ENCODE results near the gene SLC35A3.
"Not testable (repeated sequence)": the region's sequence is repeated elsewhere in the genome, so short reads cannot be mapped to it uniquely, and the experiment has no call there.

Gene SLC35A3

DNA sequence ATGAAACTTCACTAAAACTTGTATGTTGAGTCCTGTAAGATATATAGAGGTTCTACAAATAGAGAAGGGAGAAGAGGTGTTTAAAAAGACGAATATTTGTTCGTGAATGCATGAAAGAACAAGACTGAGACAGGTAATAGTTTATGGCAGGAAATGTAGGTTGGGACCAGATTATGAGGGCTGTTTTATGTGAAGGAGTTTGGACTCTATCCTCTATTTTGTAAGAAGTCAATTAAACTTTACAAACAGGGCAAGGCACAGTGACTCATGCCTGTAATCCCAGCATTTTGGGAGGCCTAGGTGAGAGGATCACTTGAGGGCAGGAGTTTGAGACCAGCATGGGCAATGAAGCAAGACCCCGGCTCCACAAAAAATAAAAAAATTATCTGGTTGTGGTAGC, 5.7 kb downstream of the SLC35A3 start:
- DNase-seq = no peak

DNA sequence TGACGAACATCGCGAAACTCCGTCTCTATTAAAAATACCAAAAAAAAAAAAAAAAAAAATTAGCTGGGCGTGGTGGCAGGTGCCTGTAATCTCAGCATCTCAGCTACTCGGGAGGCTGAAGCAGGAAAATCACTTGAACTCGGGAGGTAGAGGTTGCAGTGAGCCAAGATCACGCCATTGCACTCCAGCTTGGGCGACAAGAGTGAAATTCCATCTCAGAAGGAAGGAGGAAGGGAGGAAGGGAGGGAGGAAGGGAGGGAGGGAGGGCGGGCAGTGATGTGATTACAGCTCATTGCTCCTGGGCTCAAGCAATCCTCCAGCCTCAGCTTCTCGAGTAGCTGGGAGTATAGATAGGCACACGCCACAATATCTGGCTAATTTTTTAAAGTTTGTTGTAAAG, 7.5 kb downstream of the SLC35A3 start:
- DNase-seq = not testable (repeated sequence)

DNA sequence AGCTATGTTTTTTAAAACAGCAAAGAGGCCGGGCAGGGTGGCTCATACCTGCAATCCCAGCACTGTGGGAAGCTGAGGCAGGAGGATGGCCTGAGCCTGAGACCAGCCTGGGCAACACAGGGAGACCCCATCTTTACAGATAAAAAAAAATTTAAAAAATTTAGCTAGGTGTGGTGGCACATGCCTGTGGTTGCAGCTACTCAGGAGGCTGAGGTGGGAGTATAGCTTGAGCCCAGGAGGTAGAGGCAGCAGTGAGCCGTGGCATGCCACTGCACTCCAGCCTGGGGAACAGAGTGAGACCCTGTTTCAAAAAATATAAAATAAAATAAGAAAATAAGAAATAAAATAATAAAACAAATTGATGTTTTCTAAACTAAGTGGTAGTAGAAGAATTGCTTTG, 8.4 kb downstream of the SLC35A3 start:
- DNase-seq = no peak

DNA sequence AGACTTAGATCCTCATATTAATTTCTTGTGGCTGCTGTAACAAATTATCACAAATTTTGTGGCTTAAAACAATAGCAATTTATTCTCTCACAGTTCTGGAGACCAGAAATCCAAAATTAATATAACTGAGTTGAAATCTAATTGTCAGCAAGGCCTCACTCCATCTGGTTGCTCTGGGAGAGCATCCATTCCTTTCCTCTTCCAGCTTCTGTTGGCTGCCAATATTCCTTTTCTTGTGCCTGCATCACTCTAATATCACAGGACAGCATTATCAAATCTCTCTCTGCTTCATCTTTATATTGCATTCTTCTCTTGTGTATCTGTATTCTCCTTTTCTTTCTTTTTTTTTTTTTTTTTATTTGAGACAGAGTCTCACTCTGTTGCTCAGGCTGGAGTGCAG, 9.3 kb downstream of the SLC35A3 start:
- DNase-seq = no peak

DNA sequence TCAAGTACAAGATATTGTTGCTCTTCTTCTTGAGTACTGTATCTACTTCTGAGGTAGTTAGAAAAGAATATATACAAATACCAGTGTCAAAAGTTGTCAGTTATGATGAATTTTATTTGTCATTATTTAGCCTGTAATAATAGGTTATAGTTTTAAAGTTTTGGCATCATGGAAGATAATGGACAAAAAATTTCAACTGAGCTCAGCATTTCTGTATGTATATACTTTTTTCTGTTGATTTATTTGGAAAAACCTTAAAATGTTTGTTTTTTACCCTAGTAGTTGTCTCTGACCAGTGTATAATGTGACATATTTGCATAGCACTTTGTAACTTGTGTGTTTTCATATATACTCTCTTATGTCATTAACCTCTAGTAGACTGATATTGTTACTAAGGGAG, 11.1 kb downstream of the SLC35A3 start:
- no peak for DNase-seq

DNA sequence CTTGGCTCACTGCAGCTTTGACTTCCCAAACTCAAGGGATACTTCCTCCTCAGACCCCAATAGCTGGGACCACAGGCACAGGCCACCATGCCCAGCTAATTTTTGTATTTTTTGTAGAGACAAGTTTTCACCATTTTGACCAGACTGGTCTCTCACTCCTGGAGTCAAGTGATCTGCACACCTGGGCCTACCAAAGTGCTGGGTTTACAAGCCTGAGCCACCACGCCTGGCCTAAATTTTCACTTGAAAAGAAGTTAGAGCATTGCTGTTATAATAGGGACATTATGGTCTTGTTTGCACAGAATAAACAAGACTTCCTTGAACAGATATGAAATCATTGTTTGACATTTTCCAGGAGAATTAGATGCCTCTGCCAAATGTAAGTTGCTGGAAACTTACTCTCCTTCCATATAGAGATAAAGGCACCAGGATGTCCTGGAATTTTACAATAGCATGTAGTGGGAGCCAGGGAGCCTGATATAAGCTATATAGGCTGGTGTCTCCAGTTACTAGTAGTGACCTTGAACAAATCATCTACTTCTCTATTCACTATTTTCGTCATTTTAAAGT, 16.9 kb downstream of the SLC35A3 start:
- no peak for DNase-seq

DNA sequence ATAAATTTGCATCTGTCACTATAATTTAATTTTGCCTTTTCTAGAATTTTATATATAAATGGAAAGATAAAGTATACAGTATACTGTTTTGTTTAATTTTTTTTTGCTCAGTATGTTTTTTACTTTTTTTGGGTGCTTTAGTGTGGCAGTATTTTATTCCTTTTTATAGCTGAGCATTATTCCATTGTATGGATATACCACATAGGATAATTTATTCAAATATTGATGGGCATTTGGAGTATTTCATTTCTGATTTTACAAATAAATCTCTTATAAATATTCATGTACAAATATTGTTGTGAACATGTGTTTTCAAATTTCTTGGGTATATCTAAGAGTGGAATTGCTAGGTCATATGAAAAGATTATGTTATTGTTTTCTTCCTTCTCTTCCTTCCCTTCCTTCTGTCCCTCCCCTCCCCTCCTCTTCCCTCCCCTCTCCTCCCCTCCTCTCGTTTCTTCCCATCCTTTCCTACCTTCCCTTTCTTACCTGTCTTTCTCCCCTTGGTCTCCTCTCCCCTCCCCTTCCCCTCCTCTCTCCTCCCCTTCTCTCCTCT, 18.5 kb downstream of the SLC35A3 start:
- no peak for DNase-seq

DNA sequence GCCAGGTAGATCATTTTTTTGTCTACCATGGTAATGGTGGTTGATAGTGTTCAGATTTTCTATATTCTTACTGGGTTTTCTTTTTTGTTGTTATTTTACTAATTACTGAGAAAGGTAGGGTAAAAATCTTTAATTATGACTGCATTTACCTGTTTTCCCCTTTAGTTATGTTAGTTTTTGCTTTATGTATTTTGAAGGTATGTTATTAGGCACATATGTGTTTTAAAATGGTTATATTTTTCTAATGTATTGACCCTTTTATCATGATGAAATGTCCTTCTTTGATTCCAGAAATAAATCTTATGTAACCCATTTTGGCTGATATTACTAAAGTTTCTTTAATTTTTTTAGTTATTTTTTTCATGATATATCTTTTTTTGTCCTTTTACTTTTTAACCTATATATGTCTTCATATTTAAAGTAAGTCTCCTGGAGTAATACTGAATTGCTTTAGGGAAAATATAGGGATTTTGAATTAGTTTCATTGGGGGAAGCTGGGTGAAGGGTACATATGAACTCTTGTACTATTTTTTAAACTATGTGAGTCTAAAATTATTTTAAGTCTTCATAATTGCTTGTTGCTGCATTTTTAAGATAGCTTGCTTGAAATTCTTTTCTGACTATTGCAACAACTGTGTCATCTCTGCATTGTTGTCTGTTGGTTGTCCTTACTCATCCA, 22.4 kb downstream of the SLC35A3 start:
- no peak for DNase-seq

DNA sequence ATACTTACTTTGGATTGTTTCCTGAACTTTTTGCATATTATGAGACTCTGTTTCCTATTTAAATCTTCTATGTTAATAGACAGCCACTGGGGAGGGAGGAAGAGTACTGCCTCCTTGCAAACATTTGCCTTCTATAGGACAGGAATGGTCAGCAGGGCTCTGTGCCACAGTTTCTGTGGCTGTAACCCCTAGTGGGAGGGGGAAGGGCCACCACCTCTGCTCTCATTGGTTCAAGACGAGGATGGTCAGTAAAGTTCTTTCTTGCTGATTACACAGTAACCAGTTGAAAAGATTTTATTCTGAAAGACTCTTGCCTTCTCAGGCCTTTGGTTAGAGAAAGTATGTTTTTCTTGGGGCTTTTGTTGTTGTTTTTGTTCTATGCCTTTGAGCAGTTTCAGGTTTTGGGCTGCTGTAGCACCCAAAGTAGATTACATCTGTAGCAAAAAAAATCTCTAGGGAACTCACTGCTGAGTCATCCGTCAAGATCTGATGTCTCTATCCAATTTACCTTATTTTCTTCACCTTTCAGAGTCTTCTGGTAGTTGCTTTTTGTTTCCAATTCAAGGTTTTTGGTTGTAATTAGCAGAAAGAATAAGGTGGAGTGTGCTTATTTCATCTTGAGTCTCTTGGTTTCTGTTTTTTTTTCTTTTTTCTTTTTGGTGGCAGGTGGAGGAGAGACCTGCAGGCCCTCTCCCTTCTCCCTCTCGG, 23.1 kb downstream of the SLC35A3 start:
- DNase-seq = no peak

DNA sequence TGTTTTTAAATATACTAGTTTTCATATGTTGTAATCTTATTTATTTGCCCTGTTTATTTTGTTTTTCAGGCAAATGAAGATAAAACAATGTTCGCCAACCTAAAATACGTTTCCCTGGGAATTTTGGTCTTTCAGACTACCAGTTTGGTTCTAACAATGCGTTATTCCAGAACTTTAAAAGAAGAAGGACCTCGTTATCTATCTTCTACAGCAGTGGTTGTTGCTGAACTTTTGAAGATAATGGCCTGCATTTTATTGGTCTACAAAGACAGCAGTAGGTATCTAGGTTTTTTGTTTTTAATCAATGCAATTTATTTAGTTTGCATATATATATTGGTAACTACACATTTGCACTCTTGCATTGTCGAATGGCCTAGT, 23.7 kb downstream of the SLC35A3 start:
- no peak for DNase-seq

DNA sequence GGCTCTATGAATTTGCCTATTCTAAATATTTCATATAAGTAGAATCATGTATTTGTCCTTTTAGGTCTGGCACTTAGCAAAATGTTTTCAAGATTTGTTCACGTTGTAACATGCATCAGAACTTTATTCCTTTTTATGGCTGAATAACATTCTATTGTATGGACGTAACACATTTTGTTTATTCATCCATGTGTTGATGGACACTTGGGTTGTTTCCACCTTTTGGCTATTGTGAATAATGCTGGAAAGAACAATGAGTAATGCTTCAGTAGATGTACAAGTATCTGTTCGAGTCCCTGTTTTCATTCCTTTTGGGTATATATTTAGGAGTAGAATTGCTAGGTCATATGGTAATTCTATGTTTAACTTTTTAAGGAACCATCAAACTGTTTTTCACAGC, 24.7 kb downstream of the SLC35A3 start:
- DNase-seq = no peak

DNA sequence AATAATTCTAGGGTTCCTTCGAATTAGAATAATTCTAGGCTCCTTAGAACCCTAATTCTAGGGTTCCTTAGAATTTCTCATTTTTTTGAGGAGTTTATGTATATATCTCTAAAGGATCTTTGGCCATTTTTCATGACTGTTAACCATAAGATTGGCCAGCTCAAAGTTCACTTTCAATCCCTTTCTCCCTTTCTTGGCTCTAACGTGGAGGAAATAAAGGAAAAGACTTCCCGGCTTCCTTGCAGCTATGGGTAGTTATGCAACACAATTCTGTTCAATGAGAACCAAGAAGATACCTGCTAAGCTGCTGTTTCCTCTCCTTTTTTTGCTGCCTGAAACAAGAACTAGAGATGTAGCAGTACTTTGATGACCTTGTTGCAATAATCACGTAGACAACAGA, 27.2 kb downstream of the SLC35A3 start:
- DNase-seq = no peak

DNA sequence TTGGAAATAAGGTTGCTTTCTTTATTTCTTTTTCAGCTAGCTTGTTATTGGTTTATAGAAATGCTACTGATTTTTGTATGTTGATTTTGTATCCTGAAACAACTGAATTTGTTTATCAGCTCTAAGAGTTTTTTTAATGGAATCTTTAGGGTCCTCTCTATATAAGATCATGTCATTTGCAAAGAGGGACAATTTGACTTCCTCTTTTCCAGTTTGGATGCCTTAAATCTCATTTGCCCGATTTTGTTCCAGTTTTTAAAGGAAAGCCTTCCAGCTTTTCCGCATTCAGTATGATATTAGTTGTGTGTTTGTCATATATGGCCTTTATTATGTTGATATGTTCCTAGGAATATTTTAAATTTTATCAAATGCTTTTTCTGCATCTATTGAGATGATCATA, 31.7 kb downstream of the SLC35A3 start:
- no peak for DNase-seq

DNA sequence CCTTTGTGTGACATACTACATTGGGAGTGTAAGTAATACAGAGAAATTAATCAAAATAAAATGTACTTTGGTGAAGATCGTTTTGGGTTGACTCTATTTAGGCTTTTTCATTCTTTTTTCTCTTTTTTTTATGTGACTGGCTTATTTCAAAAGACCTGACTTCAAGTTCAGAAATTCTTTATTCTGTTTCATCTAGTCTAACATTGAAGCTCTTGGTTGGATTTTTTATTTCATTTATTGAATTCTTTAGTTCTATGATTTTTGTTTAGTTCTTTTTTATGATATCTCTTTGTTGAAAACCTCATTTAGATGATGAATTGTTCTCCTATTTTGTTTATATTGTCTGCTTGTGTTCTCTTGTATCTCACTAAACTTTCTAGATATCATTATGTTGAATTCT, 35.6 kb downstream of the SLC35A3 start:
- DNase-seq = no peak

DNA sequence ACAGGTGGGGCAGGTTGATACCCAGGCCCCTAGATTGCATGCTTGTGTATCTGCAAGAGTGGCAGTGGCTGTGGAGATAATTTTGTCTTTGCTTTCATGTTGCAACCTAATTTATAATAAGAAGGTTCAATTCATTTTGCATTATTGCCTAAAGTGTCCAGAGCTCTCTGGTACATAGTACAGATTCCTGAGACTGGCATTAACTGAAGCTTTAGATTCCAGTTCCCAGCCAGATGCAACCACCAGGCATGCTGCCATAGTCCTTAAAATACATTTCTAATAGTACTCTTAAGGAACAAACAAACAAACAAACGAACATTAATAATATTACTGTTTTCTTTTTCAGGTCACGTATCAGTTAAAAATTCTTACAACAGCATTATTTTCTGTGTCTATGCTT, 36.9 kb downstream of the SLC35A3 start:
- no peak for DNase-seq

DNA sequence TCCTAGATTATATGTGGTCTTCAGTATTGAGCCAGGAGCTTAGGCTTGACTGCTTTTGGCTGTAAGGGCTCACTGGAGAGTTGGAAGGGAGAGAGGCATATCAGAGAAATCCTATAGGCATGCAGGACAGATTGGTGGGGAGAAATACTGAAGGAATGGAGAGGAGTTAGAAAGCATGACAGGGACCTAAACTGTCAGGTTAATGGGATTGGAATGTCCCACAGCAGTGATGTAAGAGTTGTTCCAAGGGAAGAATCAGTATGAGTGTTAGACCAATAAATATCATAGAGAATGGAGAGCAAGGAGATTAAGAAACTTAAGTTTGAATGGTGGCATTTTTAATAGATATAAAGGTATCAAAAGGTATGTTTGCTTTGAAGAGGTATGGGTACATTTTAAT, 39.7 kb downstream of the SLC35A3 start:
- DNase-seq = no peak

DNA sequence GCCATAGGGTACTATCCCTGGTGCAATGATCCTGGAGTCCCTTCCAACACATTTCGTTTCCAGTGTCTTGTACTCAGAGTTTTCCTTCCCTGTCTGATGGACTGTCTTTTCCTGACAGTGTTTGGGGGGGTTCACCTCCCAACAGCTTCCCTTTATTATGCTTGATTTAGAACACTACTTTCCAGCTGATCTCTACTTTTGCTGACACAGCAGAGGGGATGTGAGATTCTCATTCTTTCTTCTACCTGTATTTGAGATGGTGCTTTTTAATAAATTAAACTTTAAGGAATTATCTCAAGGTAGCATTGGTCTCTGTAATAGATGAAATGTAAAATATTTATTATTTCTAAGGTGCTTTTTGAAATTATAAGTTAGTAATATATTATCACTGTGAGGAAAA, 41.0 kb downstream of the SLC35A3 start:
- no peak for DNase-seq

DNA sequence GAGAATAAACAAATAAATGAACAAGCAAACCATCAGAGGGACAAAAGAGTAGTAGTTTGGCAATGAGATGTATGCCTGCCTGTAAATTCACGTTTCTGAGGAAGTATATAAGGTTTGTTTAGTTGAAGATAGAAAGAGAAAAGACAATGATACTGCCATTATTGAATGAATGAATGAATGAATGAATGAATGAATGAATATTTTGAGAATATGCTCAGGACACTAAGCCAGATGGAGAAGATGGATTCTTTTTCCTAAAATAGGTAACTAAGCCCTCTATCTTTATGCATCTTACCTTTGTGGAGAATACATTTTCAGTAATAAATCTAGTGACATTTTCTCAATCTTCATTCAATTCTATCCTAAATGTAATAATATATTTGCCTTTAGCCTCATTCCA, 49.4 kb downstream of the SLC35A3 start:
- DNase-seq = no peak

DNA sequence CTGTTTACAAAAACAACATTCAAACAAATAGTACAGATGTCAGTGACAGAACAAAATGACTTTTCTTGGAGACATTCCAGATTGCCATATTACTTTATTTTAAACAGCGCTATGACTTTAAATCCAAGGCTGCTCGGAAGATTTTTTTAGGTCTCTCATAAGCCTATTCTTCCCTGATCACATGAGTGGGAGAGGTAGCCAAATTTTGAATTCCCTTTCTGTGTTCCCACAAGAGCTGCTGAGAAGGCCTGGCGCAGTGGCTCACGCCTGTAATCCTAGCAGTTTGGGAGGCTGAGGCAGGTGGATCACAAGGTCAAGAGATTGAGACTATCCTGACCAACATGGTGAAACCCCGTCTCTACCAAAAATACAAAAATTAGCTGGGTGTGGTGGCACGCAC, 53.7 kb downstream of the SLC35A3 start:
- DNase-seq = no peak

DNA sequence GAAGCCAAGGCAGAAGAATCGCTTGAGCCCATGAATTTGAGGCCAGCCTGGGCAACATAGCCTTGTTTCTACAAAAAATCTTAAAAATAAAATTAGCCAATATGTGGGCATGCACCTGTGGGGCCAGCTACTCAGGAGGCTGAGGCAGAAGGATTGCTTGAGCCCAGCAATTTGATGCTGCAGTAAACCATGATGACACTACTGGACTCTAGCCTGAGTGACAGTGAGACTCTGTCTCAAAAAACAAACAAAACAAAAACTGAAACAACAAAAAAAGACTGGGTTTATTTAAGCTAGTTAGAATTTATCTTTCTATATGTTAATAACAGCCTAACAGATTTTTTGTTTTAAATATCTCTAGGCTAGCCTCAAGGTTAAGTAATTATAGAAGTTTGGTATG, 57.4 kb downstream of the SLC35A3 start:
- DNase-seq = no peak

DNA sequence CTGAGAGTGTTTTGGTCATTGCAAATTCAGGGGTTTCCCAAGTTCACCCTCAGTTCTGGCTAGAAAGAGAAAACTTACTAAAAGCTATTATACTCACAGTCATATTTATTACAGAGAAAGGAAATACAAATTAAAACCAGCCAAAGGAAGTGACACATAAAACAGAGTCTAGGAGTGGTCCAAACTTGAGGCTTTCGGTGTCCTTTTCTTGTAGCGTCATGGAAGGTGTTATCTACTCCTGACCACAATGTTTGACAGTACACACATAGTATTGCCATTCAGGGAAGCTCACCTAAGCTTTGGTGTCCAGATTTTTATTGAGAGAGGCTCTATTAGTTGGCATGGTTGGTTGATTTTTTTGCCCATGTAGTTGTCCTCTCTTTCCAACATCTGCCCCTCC, 59.0 kb downstream of the SLC35A3 start:
- no peak for DNase-seq

DNA sequence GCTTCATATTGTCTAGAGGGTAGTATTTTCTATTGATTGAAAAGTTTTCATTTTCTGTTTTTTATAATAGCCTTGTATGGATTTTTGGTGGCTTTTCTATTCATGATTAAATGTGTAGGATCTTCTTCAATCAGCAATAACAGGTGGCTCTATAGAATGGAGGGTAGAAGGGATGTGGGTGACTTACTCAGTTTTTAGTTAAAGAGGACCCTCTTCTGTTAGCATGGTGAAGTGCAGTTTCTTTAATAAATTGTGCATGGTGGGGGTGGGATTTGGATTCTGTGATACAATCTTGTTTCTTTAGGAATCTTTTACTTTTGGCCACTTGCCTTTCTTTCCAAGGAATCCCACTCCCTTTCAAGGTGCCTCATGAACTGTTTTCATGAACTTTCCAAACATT, 64.7 kb downstream of the SLC35A3 start:
- DNase-seq = peak; percentile 7

DNA sequence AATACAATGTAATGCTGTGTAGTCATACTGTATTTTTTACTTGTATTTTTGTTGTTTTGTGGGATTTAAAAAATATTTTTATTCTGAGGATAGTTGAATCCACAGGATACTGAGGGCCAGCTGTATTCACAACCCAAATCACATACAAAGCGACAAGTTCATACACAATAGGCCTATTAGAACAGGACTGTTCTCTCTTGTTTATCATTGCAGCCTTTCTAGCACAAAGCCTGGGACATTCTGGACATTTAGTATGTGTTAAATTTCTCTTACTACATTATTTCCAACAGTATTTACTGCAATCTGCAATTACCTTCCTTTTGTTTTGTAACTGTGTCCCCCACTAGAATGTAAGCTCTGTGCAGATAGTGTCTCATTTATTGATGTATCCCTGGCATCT, 65.4 kb downstream of the SLC35A3 start:
- no peak for DNase-seq

All from NCI-H526 treated with DMSO at 0.1 percent for 48 hours (cell line).